Skeletal muscle cell (primary cell): ENCODE measurements around the gene ANGPTL4.
A peak's percentile ranks its signal among the peaks of the same experiment; 100 is the strongest.
"Not testable (repeated sequence)": the region's sequence is repeated elsewhere in the genome, so short reads cannot be mapped to it uniquely, and the experiment has no call there.

Experiments
- DNase-seq: peaks from one replicate; pipeline ENCODE4 v3.0.0-alpha.2; 2010; ENCODE audit warnings: low read depth
- H3K4me3 ChIP-seq: 2 replicates; pipeline ENCODE4 v1.5.1; 2011; ENCODE audit warnings: low read depth, mild to moderate bottlenecking, control low read depth, low read length, moderate library complexity

ANGPTL4 gene

GRCh38 chr19:8386419-8386818, 22.5 kb downstream of the ANGPTL4 start:
- not testable (repeated sequence) for DNase-seq

GRCh38 chr19:8386990-8387389, 23.0 kb downstream of the ANGPTL4 start:
- no peak for DNase-seq

More at GRCh38 chr19:8386419-8386818, 22.5 kb downstream of the ANGPTL4 start:
- not testable (repeated sequence) for H3K4me3 ChIP-seq

GRCh38 chr19:8387688-8388611, 24.0 kb downstream of the ANGPTL4 start:
- no peak for DNase-seq
- H3K4me3 ChIP-seq = no peak overlapping the region

More at GRCh38 chr19:8386990-8387389, 23.0 kb downstream of the ANGPTL4 start:
- no peak overlapping the region for H3K4me3 ChIP-seq

- no peak for DNase-seq
- no peak overlapping the region for H3K4me3 ChIP-seq
Measured at GRCh38 chr19:8388612-8388958, 24.6 kb downstream of the ANGPTL4 start.

- peak; percentile 100 for DNase-seq
- peak within 1 kb of the TSS; percentile 55 for H3K4me3 ChIP-seq
Measured at GRCh38 chr19:8389891-8390616, 26.1 kb downstream of the ANGPTL4 start, which contains the start of gene RAB11B. Gene RAB11B, plus strand, starts transcription at chr19:8390360. Its CDS starts 57 bp downstream, at chr19:8390417.

- peak overlapping the region; percentile 55 for H3K4me3 ChIP-seq
- peak; percentile 62 for DNase-seq
Measured at GRCh38 chr19:8390617-8390981, 26.6 kb downstream of the ANGPTL4 start.

GRCh38 chr19:8391198-8392016, 27.5 kb downstream of the ANGPTL4 start:
- no peak for DNase-seq
- peak overlapping the region; percentile 5 for H3K4me3 ChIP-seq

GRCh38 chr19:8392017-8392591, 28.1 kb downstream of the ANGPTL4 start:
- H3K4me3 ChIP-seq = no peak overlapping the region
- DNase-seq = no peak

GRCh38 chr19:8393192-8393870, 29.4 kb downstream of the ANGPTL4 start:
- no peak overlapping the region for H3K4me3 ChIP-seq
- DNase-seq = no peak

- no peak for DNase-seq
- H3K4me3 ChIP-seq = no peak overlapping the region
Measured at GRCh38 chr19:8393871-8394250, 29.9 kb downstream of the ANGPTL4 start.

- no peak overlapping the region for H3K4me3 ChIP-seq
- DNase-seq = no peak
Measured at GRCh38 chr19:8395621-8396082, 31.7 kb downstream of the ANGPTL4 start.

- no peak overlapping the region for H3K4me3 ChIP-seq
- no peak for DNase-seq
Measured at GRCh38 chr19:8396185-8396562, 32.2 kb downstream of the ANGPTL4 start.

GRCh38 chr19:8396563-8397203, 32.7 kb downstream of the ANGPTL4 start:
- no peak overlapping the region for H3K4me3 ChIP-seq
- no peak for DNase-seq

GRCh38 chr19:8397271-8397670, 33.3 kb downstream of the ANGPTL4 start:
- DNase-seq = no peak

GRCh38 chr19:8397746-8398310, 33.9 kb downstream of the ANGPTL4 start:
- DNase-seq = no peak
- no peak overlapping the region for H3K4me3 ChIP-seq

More at GRCh38 chr19:8397271-8397670, 33.3 kb downstream of the ANGPTL4 start:
- H3K4me3 ChIP-seq = no peak overlapping the region

- H3K4me3 ChIP-seq = no peak overlapping the region
- DNase-seq = no peak
Measured at GRCh38 chr19:8398311-8398771, 34.4 kb downstream of the ANGPTL4 start.

- DNase-seq = no peak
- no peak overlapping the region for H3K4me3 ChIP-seq
Measured at GRCh38 chr19:8399681-8400188, 35.8 kb downstream of the ANGPTL4 start.

GRCh38 chr19:8401981-8402411, 38.0 kb downstream of the ANGPTL4 start:
- DNase-seq = no peak
- H3K4me3 ChIP-seq = no peak overlapping the region
